HG03039 (cell line): ENCODE measurements around the gene NIM1K.
"Not testable (repeated sequence)": the region's sequence is repeated elsewhere in the genome, so short reads cannot be mapped to it uniquely, and the experiment has no call there.

Experiments used
- ATAC-seq: cut with Tn5 transposase; IDR thresholded peaks from one replicate; pipeline ENCODE4 v1.9.1; 2021; ENCODE audit warnings: mild to moderate bottlenecking, moderate library complexity; ENCODE audit not compliant: unreplicated experiment

NIM1K gene

DNA sequence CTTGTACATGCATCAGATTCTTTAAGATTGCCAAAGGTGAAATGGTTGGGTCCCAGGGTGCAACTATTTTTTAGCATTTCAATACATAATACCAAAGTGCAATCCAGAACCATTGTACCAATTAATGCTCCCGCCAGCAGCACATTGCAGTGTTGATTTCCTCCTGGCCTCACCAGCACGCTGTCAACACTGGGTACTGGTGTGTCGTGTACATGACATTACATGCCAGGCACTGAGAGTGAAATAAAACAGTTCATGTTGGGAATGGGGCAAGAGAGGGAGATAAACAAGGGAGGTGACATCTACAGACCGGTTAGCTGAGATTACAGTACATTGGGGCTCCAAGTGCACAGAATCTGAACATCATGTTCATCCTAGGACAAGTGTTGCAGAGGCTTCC is 83.4 kb downstream of the NIM1K start:
- ATAC-seq, result no peak

DNA sequence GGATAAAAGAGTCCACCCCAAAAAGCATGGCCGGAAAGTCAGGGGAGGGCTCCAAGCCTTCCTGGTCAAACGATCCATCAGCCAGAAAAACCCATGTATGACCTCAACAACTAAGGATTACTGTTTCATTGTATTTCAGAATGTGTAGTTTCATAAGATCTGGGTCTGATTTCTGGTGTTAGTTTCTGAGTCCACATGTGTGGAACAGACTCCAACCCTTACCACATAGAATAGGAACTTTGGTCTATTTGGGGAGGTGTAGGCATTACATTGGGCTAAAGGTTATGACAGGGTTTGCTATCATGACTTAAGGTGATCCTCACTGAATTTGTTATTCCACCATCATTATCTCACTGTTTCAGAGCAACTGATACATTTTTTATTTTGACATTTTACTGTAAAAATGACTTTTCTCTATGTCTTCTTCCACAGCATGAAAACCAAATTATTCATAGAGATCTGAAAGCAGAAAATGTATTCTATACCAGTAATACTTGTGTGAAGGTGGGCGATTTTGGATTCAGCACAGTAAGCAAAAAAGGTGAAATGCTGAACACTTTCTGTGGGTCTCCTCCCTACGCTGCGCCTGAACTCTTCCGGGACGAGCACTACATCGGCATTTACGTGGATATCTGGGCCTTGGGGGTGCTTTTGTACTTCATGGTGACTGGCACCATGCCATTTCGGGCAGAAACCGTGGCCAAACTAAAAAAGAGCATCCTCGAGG is 87.7 kb downstream of the NIM1K start:
- ATAC-seq, result no peak

DNA sequence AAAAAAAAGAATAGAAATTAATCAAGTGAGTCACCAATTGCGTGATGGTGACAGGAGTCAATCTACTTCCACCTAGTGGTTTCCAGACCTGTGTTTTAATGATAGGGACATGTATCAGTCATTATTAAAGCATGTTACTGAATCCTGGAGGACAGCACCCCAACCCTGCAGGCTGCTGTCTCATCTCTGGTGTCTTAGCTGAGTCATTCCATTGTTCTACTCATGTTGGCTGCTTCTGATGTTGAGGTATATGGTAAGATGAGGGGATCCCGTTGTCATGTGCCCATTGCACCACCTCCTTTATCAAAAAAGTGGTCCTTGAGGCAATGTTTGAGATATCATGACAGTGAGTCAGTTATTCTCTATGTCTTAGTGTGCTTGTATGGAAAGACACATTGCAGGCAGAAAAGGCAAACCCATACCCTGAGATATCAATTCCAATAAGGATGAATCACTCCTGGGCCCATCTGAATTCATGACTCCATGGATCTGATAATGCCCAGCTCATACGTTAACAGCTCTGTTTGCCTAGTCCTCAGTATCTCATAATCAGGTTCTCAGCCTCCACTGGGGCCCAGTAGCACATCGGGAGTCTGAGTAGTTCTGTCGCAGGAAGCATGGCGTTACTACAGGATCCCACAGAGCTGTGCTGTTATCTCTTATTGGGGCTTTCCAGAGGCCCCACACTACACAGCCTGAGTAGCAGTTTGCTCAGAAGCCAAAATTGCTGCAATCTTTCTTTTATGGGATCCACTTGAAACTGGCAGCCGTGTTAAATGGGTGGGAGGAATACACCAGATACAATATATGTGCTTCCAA is 90.0 kb downstream of the NIM1K start:
- no peak for ATAC-seq

DNA sequence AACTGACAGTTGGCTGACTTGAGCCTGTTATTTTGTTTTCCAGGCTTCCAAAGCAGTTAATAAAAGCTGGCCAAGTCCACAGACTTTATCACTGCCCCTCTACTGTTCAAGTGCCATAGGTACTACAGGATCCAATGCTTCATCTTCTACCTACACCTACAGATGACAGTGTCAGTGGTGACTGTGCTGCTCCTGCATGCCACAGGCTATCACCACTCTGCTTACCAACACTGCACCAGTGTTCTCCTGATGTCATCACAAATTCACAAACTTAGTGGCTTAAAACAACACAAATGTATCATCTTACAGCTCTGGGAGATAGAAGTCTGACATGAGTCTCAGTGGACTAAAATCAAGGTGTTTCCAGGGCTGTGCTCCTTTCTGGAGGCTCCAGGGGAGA is 94.6 kb downstream of the NIM1K start:
- no peak for ATAC-seq

DNA sequence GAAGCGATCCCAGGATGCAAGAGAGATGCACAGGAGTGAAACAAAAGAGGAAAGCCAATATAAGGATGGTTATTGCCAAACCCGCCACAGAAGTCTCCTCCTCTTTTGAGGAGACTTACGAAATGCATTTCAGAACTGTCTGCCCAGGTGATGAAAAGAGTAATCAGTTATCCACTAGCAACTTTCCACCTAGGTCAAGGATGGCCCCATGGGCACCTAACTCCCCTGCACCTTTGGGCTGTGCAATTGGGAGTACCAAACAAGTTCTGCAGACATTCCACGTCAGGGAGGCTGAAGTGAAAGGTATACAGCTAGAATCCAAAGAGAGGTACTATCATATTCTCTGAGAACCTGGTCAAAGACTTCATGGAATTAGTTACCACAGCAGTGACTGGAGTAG is 95.5 kb downstream of the NIM1K start:
- no peak for ATAC-seq

DNA sequence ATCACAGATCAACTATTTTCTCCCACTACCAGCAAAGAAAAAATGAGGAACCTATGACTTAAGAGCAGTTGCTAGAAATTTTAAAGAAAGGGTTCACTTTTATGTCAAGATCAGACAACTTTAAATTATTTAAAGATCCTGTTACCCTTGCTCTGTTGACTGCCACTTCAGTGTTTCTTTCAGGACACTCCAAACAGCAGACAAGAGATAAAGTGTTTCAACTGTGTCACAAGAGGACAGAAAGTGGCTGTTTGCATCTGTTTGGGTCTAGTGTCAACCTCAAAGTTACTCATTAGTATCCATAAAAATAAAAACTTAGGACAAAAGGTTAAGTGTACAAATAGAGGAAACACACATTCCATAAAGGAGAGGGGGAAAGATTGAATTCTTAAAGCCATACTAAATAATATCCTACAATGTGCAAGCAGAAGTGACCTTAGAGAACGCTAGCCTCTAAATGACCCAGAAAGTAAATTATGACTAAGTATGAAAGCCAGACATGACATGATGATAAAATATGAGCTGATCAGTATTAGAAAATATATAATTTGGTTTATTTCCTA is 96.3 kb downstream of the NIM1K start:
- ATAC-seq, result no peak

DNA sequence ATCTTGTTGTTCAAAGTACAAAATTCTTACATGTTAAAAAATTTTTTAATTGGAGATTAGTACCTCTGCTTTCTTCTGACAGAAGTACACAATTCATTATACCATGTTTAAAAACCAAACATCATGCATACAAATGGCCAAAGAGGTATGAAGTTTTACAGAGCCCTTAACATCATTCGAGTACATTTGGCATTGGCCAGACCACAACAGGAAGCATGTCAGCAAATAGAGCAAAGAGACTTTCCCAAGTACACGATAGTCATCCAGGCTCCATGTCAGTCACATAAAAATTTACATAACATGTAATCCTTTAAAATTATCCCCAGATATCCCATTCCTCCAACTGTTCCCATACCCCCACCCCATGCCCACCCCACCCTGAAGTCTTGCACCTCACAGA is 98.7 kb downstream of the NIM1K start:
- no peak for ATAC-seq

DNA sequence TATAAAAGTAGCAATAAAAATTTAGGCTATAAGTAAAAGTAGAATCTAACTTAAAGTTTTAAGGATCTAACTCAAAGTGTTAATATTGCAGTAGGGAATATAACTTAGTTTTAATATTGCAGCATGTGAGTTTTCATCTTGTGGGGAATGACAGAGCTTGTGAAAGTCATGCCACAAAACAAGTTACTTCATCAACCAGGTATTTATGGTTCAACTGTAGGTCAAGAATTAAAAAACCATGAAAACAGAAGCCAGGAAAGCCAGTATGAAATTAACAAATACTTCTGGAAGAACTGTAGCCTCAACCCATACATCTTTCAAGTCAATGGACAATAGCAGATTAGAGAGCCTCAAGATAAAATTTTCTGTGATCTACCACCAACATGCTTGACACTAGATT is 102.2 kb downstream of the NIM1K start:
- no peak for ATAC-seq

DNA sequence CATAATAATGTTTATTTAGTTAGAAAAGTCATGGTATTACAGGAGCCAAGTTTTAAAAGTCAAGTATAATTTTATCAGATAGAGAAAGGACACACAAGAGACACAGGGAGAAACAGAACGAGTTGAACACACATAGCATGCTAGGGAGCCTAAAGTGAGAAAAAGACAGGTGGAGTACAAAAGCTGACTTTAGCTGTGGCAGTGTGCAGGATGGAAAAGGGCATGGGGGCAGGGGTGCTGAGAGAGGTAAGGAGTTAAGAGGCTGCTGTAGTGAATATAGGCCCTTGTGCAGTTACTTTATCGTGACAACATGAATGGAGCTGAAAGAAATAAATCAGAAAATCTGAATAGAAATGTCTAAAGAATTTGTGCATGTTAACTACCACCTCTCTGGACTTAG is 103.2 kb downstream of the NIM1K start:
- no peak for ATAC-seq

DNA sequence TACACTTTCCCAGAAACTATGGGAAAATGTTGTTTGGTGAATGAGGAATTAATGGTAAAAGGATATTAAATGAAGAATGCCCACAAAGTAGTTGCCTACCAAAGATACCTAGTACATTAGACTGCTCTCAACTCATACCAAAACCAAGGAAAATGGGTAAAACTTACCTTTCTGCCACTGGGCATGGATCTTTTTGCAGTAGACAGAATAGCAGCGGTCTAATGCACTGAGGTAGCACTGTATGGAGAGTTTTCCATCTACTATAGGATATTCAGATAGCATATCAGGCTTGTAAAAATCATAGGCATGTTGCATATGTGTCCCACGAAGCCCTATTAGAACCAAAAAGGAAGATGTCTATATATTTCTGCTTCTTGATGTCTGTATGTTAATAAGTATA is 104.8 kb downstream of the NIM1K start:
- no peak for ATAC-seq

DNA sequence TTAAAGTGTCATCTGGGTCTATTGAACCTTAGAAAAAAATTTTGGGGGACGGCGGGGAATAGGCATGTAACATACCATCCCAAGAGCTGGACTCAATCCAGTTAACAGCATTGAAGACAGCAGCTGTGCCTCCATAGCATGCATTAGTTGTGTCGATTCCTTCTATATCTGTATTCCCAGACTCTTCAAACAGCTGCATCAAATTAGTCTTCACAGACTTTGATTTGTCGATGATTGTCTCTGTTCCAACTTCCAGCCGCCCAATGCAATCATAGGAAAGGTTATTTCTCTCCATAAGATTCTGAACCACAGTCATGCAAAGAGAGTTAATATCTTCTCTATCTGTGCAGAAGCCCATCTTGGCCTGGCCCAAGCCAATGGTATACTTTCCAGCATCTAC is 106.4 kb downstream of the NIM1K start:
- no peak for ATAC-seq

DNA sequence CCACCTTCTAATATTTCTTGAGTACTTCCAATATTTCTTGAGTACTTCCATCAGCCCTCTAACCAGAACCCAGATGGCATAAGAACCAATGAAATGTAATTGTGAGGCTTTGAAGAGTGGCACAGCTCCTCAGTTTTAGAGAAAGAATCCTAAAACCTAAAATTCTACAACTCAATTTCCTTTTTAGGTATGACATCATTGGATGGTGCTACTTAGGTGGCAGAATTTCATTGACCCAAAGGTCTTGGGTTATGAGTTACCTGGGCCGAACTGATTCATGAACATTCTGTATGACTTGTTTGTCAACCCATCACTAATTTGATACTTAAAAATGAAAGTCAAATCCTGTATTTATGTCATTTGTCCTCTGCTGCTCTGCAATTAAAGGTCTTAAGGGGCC is 108.1 kb downstream of the NIM1K start:
- no peak for ATAC-seq

DNA sequence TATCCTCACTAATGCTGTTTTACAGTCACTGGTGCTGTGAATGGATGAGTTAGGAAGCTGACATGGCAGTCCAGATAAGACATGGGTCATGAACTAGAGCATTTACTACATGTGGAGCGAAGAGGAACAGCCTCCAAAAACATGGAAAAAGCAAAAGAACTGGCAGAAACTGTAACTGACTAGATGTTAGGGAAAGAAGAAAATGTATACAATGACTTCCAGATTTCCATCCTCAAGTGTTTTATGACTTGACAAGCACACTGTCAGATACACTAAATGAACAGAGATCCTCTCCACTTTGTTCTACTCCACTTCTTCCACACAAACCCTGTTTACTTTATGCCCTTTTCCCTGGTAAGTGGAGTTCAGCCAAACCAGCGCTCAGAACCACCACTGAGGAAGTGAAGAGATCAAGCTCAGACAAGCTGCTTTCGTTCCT is 109.6 kb downstream of the NIM1K start:
- ATAC-seq, result no peak

DNA sequence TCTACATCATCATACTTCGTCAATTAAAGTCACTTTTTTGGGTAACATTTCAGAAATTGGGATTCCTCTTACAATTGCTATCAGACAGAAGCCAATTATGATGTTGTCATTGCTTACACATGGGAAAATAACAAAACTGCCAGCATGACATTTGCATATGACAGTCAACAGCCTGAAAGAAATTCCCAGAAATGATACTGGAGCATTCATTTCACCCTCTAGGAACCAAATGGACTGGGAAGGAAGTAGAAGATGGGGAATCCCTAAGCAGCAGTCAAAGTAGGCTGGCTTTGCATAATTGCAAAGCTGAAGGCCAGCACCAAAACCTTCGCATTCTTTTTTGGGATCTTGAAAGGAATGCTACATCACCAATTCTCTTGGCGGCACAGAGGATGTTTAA is 110.5 kb downstream of the NIM1K start:
- ATAC-seq, result no peak

DNA sequence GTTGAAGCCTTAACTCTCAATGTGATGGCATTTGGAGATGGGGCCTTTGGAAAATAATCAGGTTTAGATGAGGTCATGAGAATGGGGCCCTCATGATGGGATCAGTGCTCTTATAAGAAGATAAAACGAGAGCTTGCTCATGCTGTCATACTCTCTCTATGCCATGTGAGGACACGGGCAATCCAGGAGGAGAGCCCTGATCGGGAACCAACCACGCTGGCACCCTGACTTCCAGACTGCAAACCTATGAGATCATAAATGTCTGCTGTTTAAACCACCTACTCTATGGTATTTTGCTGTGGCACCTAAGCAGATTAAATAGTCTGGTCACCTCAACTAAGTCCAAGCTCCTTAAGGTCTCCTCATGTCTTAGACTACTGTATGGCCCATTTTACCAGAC is 111.2 kb downstream of the NIM1K start:
- no peak for ATAC-seq

DNA sequence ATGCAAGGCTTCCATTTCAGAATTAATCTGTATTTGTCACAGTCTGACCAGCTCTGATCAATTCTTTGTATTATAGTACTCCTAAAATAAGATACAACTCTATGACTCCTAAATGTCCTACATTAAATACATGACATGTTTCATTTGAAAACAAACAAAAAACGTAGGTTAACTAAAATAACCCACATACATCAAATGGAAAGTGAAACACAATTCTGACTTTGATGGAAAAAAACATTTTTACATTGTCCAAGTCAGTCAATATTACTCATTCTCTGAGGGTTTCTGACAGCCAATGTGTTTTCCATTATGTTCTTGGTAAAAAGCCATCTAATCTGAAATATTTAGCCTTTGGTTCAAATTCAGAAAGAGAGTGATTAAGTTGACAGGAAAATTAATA is 112.5 kb downstream of the NIM1K start:
- no peak for ATAC-seq

DNA sequence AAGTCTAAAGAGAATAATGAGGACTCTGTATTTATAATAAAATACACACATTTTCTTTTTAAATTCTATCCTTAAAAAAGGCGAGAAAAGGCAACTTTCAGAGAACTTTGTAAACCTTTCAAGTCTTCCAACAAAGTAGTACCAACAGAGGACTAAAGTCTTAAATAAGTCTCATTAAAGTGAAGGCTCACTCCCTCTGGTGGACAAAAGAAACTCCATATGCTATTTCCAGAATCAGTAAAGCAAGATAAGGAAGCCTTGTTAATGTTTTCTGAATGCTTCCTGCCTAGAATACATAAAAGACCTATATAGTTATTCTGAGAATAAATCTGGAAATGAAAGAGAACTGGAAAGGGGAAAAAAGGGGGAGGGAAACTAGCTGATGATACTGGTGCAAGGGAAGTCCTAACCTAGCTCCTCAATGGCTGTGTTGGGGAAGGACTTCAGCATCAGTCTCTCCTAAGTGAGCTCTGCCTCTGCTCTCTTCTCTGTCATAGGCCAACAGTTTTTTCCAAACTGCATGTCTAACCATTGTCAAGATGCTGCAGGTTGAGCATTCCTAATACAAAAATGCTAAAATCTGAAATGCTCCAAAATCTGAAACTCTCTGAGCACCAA is 114.0 kb downstream of the NIM1K start:
- peak; percentile 65 for ATAC-seq

DNA sequence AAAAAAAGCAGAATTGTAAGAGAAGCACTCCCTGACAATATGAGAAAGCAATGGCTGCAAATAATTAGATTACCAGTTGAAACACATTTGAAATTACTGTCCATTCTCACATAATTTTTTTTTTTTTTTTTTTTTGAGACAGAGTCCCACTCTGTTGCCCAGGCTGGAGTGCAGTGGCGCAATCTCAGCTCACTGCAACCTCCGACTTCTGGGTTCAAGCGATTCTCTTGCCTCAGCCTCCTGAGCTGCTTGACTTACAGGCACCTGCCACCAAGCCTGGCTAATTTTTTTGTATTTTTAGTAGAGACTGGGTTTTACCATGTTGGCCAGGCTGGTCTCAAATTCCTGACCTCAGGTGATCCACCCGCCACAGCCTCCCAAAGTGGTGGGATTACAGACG is 114.9 kb downstream of the NIM1K start:
- not testable (repeated sequence) for ATAC-seq

DNA sequence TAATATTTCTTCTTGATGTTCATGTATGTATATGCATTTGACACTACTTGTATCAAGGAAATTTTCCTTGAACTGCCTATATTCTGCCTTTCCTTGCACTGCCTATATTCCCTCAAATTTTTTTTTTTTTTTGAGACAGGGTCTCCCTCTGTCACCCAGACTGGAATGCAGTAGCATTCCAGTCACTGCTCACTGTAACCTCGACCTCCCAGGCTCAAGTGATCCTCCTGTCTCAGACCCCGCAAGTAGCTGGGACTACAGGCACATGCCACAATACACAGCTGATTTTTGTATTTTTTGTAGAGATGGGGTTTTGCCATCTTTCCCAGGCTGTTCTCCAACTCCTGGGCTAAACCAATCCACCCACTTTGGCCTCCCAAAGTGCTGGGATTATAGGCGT is 117.1 kb downstream of the NIM1K start:
- ATAC-seq, result no peak

DNA sequence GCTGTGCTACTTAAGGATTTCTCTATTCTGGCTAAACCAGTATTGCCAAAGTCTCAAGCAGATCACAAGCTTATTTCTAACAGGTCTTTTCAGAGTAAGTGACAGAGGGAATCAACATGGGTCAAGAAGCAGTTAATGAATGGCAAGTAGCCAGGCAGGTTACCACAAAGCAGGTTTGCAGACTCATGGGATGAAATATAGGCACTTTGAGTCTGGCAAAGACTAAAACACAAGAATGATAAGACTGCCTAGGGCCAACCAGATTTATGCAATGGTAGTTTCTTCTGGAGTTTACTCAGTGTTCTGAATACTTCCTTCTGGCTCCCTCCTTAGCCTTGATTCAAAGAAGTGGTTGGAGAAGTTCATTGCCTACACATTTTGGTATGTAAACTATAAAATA is 117.6 kb downstream of the NIM1K start:
- ATAC-seq, result no peak

DNA sequence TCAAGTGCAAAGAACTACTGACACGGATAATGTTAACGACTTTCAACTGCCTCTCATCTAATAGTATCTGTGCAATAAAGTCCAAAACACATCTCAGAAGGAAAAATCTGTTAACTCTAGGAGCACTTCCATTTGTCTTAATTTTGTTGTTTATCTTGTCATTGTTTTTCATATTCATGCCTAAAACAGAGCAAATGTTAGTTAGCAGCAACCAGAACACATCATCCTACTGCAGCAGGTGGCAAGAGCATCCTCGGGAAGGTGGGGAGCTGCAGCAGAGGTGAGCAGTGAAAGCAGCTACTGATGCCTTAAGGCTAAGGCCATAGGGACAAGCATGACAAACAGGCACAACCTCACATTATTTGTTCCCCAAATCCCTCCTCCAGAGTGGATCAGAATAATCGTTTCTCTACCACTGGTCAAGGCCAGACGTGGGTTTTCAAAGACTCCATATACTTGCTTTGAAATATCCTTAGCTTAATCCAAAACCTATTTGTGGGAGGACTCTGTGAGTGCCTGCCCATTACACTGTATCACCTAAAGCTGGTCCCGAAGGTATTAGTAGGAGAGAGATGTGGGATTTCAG is 120.1 kb downstream of the NIM1K start:
- ATAC-seq, result no peak
